ENCODE measurements around the gene ZNF254. TPM values are rescaled to one million over a fixed set of nuclear protein-coding genes. Genes with fewer than 3 reads are reported as not detected.
"Not testable (repeated sequence)": the region's sequence is repeated elsewhere in the genome, so short reads cannot be mapped to it uniquely, and the experiment has no call there.

Gene ZNF254
- 112 TPM for total RNA-seq

GRCh38 chr19:24086974-24087595, at the start of gene ZNF254:
TSS of gene ZNF254 (plus strand) at chr19:24087187. CDS start at chr19:24087308, 121 bp downstream.
- DNase-seq, result peak; percentile 89

GRCh38 chr19:24040621-24041020, 46.4 kb upstream of the ZNF254 start:
- DNase-seq, result no peak

- DNase-seq, result not testable (repeated sequence)
Measured at GRCh38 chr19:24041326-24041725, 45.7 kb upstream of the ZNF254 start.

- no peak for DNase-seq
Measured at GRCh38 chr19:24046550-24046949, 40.4 kb upstream of the ZNF254 start.

DNA sequence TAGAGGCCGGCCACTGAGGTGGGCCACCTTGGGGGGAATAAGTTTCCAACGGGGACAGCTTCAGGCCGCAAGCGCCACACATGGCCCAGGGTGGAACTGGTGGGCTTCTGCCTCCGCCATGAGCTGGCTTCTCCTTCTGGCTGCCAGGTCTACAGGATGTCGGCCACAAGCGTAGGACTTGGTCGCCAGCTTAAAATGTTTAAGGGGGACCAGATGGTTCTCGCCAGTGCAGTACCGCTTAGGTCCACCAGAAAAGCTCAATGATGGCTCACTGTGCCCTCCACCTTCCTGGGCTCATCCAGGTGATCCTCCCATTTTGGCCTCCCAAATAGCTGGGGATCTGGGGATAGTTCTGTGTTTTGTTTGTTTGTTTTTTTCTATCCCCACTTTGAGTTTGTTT, 38.7 kb upstream of the ZNF254 start:
- no peak for DNase-seq

DNA sequence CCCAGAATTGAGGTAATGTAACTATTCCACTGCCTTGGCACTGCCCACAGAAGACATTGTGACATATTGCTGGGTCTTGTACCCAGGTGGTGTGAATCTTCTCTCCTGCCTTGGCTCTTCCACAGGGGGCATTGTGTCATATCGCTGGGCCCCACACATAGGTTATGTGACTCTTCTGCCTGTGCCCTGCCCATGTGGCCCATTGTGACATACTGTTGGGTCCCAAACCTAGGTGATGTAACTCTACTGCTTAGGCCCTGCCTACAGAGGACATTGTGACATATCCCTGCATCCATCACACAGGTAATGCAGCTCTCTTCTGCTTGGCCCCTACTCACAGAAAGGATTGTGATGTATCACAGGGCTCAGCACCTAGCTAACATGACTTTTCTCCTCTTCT, 37.5 kb upstream of the ZNF254 start:
- DNase-seq, result no peak

- DNase-seq, result no peak
Measured at GRCh38 chr19:24051516-24051915, 35.5 kb upstream of the ZNF254 start.

DNA sequence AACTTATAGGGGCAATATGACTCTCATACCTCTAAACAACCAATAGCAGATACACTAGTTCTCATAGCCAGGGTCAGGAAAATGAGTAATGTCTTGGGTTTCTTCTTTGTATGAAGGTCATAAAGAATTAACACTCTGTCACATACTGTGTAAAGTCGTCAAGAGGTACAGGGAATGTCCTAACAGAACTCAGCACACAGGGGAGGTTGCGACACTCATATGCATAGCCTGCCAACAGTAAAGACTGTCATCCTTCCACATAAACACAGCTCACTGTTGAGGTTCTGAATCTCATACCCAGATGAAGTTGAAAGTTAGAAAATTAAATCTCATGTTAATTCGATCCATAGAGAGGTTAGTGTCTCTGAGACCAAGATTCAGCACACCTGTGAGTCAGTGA, 34.2 kb upstream of the ZNF254 start:
- no peak for DNase-seq

GRCh38 chr19:24053601-24054000, 33.4 kb upstream of the ZNF254 start:
- DNase-seq, result no peak

GRCh38 chr19:24054044-24054935, 32.7 kb upstream of the ZNF254 start:
- no peak for DNase-seq

DNA sequence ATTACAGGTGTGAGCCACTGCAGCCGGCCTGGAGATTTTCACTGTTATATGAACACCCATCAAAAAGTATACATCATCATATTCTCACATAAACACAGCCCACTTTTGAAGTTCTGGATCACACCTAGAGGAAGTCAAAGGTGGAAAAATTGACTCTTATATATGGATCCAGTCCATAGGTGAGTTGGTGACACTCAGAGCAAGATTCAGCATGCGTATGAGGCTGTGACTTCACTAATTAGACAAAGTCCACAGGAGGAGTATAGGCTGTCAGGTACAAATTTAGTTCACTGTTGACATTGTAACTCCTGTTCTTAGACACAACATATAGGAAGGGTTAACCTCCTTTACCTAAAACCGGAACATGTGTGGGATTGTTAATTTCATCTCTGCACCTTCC, 31.4 kb upstream of the ZNF254 start:
- no peak for DNase-seq

- no peak for DNase-seq
Measured at GRCh38 chr19:24057144-24057543, 29.8 kb upstream of the ZNF254 start.

- DNase-seq, result no peak
Measured at GRCh38 chr19:24059563-24060295, 27.3 kb upstream of the ZNF254 start.

GRCh38 chr19:24060687-24061356, 26.2 kb upstream of the ZNF254 start:
- DNase-seq, result no peak

DNA sequence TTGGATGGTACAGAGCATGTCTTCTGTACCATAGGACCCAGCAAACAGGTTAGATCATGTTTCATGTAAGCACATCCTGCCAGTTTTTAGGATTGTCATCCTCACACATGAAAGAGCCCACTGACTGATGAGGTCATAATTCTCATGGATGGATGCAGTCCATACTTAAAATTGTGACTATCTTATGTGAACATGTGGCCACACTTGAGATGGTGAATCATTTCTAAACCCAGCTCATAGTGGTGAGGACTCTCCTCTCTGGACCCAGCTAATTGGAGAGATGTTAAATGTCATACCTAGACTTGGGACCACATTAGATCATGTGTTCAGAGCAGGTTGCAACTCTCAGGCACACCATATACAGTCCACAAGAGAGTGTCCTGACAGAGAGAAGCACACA, 24.8 kb upstream of the ZNF254 start:
- DNase-seq, result no peak

DNA sequence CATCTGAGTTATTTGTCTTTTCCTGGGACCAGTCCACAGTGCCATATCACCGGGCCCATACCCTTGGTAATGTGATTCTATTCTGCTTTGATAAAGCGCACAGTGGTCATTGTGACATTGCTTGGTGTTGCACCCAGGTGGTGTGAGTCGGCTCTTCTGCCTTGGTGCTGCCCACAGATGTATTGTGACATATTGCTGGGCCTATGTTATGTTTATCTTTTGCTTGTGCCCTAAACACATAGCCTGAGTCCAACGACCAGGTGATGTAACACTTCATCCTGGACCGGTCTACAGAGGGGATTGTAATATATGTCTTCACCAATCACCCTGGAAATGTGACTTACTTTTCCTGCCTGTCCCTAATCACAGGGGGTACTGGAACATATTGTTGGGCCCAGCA, 23.7 kb upstream of the ZNF254 start:
- DNase-seq, result no peak

- DNase-seq, result no peak
Measured at GRCh38 chr19:24064175-24064574, 22.8 kb upstream of the ZNF254 start.

DNA sequence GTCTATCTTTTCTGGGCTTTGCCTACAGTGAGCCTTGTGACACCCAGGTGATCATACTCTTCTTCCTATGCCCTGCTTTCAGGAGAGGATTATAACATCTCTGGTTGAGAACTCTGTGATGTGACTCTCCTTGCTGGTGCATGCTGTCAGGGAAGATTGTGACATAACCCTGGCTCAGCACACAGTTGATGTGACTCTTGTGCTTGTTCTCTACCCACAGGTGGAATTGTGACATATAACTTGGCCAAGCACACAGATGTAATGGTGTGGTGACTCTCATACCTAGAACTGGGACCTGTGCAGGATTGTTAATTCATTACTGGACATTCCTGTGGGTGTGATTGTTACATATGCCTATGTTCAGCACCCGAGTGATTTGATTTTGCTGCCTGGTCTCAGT, 21.7 kb upstream of the ZNF254 start:
- DNase-seq, result no peak

DNA sequence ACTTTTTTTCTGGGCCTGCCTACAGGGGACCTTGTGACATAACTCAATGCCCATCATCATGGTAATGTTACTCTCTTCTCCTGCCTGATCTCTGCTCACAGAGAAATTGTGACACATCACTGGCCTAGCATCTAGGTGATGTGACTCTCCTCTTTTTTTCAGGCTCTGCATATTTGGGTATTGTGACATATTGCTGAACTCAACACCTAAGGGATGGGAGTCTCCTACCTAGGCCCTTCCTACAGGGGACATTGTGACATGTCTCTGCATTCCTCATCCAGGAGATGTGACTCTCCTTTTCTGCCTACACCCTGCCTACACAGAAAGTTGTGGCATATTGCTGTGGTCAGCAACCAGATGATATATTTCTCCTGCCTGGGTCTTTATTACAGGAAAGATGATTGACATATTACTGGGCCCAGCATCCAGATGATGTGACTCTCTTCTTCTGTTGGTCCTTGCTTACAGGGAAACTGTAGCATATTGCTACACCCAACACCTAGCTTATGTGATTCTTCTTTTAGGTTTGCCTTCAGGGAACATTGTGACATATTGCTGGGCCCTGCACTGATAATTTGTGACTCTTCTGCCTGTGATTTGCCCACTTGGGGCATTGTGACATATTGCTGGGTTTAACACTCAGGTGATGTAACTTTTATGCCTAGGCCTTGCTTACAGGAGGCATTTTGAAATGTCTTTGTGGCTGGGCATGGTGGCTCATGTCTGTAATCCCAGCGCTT, 21.0 kb upstream of the ZNF254 start:
- DNase-seq, result no peak

GRCh38 chr19:24069905-24070657, 16.9 kb upstream of the ZNF254 start:
- no peak for DNase-seq

- DNase-seq, result no peak
Measured at GRCh38 chr19:24071078-24071477, 15.9 kb upstream of the ZNF254 start.
